Gastroesophageal sphincter (tissue), 4 donors: Measurements from ENCODE around the gene OTC. TPM values are rescaled to one million over a fixed set of nuclear protein-coding genes. Genes with fewer than 3 reads are reported as not detected.

Experiments used
- ATAC-seq: fragments of 150-250 bp; one replicate; pipeline ENCODE4 v1.9.1; 2016; ENCODE audit warnings: mild to moderate bottlenecking, moderate library complexity
- H3K27ac ChIP-seq, 4 donors: fragments of 200-600 bp; sonication (generic) in 3 of 4; 1 replicate in 3 of 4; 2 replicates in 1 of 4; pipeline ENCODE4 v1.5.1; 2016 to 2019
- H3K27me3 ChIP-seq: fragments of 200-600 bp; sonication (generic); one replicate; pipeline ENCODE4 v1.5.1; 2019
- H3K36me3 ChIP-seq, 2 donors: fragments of 200-600 bp; sonication (generic); one replicate each; pipeline ENCODE4 v1.5.1; 2019; ENCODE audit warnings: control low read depth in 1 of 2
- H3K4me1 ChIP-seq, 3 donors: fragments of 200-600 bp; sonication (generic); 1 replicate in 2 of 3; 2 replicates in 1 of 3; pipeline ENCODE4 v1.5.1; 2016 to 2019; ENCODE audit warnings: control low read depth in 2 of 3
- H3K4me3 ChIP-seq, 2 donors: fragments of 200-600 bp; sonication (generic); one replicate each; pipeline ENCODE4 v1.5.1; 2019; ENCODE audit warnings: mild to moderate bottlenecking in 1 of 2, moderate library complexity in 1 of 2
- H3K9me3 ChIP-seq, 3 donors: fragments of 200-600 bp; sonication (generic); one replicate each; pipeline ENCODE4 v1.5.1; 2017 to 2019; ENCODE audit warnings: control low read depth in 2 of 3
- CTCF ChIP-seq, 4 experiments: fragments of 200-600 bp in 2 of 4; fragments of 450-650 bp in 2 of 4; sonication (generic) in 1 of 4; IDR thresholded peaks; one replicate each; pipeline ENCODE4 v1.5.1; 2017 to 2019; ENCODE audit warnings: antibody characterized with exemption in 4 of 4, mild to moderate bottlenecking in 2 of 4, moderate library complexity in 2 of 4
- EP300 ChIP-seq: sonication (generic); formaldehyde crosslinking; IDR thresholded peaks from one replicate; pipeline ENCODE4 v1.6.1; 2017; ENCODE audit warnings: antibody characterized with exemption, mild to moderate bottlenecking
- POLR2A ChIP-seq, 2 donors: fragments of 450-650 bp; IDR thresholded peaks; one replicate each; pipeline ENCODE4 v1.6.1; 2017; ENCODE audit warnings: antibody characterized with exemption in 2 of 2, mild to moderate bottlenecking in 2 of 2, moderate library complexity in 1 of 2
- POLR2AphosphoS5 ChIP-seq: sonication (generic); formaldehyde crosslinking; IDR thresholded peaks from one replicate; pipeline ENCODE4 v1.6.1; 2017; ENCODE audit warnings: antibody characterized with exemption
- WGBS, 2 donors: methylation state at CpG; one replicate each; pipeline ENCODE4 v1.1.5; 2018; ENCODE audit warnings: low coverage in 1 of 2; 5-methylcytosine and 5-hydroxymethylcytosine counted together
- total RNA-seq, 4 donors: library from RNA; depleted of rRNA; stranded (reverse); fragments of >200 nt; gene quantifications; one replicate each; pipeline ENCODE4 v1.1.0, GENCODE V29; 2016

Gene OTC
- total RNA-seq, 4 donors from 2014 or later, result 0.67 to 0.94 TPM; not detected in 2

DNA sequence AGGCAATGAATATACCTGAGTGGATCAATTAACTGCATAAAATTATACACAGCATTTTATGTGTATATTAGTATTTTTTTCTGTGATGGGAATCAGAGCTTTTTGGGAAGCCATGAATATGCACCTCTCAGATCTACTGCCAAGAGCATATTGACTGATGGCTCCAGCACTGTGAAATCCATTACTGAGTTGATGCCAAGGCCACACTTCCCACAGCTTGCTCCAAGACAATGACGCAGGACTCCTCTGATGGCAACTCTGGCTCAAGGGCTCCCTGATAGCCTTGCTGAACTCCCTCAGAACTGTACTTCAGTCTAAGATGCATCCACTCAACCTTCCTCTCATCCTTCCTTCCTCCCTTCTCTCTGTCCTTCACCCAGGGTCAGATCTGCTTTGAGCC lies 82.7 kb downstream of the OTC start:
- ATAC-seq, result no peak
- H3K9me3 ChIP-seq, result no peaks in the 10 kb centered on the region
- no peak overlapping the region for H3K27ac ChIP-seq
- no peaks in the 10 kb centered on the region for H3K27me3 ChIP-seq
- no peaks in the 10 kb centered on the region for H3K36me3 ChIP-seq
- TF ChIP-seq CTCF (IDR thresholded peaks at IDR 0.05), result no peak
- TF ChIP-seq POLR2AphosphoS5, result no peak
- TF ChIP-seq POLR2A (IDR thresholded peaks at IDR 0.05), result no peak
- TF ChIP-seq EP300, result no peak
- WGBS, 2 donors, result 100% methylated on average over 1 of the region's 1 CpG; no CpG with 5 or more reads in 1 of the 2 donors
- H3K4me1 ChIP-seq, result no peaks in the 10 kb centered on the region
- H3K4me3 ChIP-seq, result no peak overlapping the region

DNA sequence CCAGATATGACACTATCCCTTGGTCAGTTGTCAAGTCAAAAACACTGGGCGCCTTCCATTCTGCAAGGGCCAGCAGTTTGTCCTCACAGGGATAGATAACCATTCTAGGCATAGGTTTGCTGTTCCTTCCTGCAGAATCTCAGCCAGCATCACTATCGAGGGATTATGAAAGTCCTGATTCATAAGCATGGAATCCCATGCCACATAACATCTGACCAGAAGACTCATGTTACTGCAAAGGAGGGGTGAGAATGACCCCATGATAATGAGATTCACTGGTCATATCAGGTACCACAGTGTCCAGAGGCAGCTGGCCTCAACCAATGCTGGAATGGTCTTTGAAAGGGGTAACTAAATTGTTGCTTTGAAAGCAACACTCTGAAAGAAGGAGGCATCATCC lies 84.7 kb downstream of the OTC start:
- Histone ChIP-seq H3K27ac (no peak overlapping the region), H3K4me1 (no peaks in the 10 kb centered on the region), H3K9me3 (no peaks in the 10 kb centered on the region), H3K4me3 (no peak overlapping the region), H3K27me3 (no peaks in the 10 kb centered on the region), H3K36me3 (no peaks in the 10 kb centered on the region)
- WGBS, 2 donors, result no CpG with 5 or more reads among the region's 2 CpGs
- no peak for TF ChIP-seq POLR2A (IDR thresholded peaks at IDR 0.05)
- TF ChIP-seq CTCF (IDR thresholded peaks at IDR 0.05), result no peak
- no peak for TF ChIP-seq EP300
- no peak for TF ChIP-seq POLR2AphosphoS5
- ATAC-seq, result no peak

DNA sequence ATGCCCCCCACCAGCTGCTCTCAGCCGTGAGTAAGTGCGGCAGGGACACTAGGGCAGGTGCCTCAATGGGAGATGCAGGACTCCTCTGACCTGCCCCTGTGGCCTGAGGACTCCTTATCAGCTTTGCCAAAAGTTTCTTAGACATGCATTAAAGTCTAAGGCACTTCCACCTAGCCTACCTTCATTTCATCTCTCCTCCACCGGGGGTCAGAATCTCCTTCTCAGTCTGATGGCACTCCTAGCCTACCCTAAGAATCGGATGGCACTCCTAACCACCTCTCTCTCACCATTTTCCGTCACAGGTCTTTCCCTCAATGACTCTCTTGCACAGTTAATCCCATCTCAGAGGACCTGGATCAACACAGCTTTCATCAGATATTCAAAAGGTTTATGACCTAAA lies 85.9 kb downstream of the OTC start:
- 66 to 69% methylated on average over 3 to 4 of the region's 5 CpGs for WGBS, 2 donors
- no peaks in the 10 kb centered on the region for H3K4me1 ChIP-seq

GRCh38 chrX:38452603-38453002 lies 100.2 kb downstream of the OTC start:
- H3K27ac ChIP-seq, result no peak overlapping the region

More for the DNA sequence above, 85.9 kb downstream of the OTC start:
- Histone ChIP-seq H3K27me3 (no peaks in the 10 kb centered on the region), H3K27ac (no peak overlapping the region), H3K4me3 (no peak overlapping the region), H3K9me3 (no peaks in the 10 kb centered on the region), H3K36me3 (no peaks in the 10 kb centered on the region)
- TF ChIP-seq POLR2AphosphoS5, result no peak
- no peak for TF ChIP-seq CTCF (IDR thresholded peaks at IDR 0.05)
- no peak for TF ChIP-seq POLR2A (IDR thresholded peaks at IDR 0.05)
- no peak for ATAC-seq

GRCh38 chrX:38458071-38458470 lies 105.7 kb downstream of the OTC start:
- ATAC-seq, result no peak

More at GRCh38 chrX:38452603-38453002, 100.2 kb downstream of the OTC start:
- TF ChIP-seq POLR2A (IDR thresholded peaks at IDR 0.05), result no peak
- TF ChIP-seq CTCF (IDR thresholded peaks at IDR 0.05), result no peak
- H3K9me3 ChIP-seq, result no peaks in the 10 kb centered on the region
- H3K4me1 ChIP-seq, result no peaks in the 10 kb centered on the region
- ATAC-seq, result no peak
- no peaks in the 10 kb centered on the region for H3K27me3 ChIP-seq
- no peaks in the 10 kb centered on the region for H3K36me3 ChIP-seq
- H3K4me3 ChIP-seq, result no peak overlapping the region

More at GRCh38 chrX:38458071-38458470, 105.7 kb downstream of the OTC start:
- no peaks in the 10 kb centered on the region for H3K36me3 ChIP-seq
- H3K9me3 ChIP-seq, result no peaks in the 10 kb centered on the region
- no peak overlapping the region for H3K4me3 ChIP-seq
- no peaks in the 10 kb centered on the region for H3K27me3 ChIP-seq
- 100% methylated on average over 1 of the region's 1 CpG for WGBS, 2 donors
- H3K27ac ChIP-seq, result no peak overlapping the region
- TF ChIP-seq POLR2A (IDR thresholded peaks at IDR 0.05) (no peak), EP300 (no peak), POLR2AphosphoS5 (no peak), CTCF (IDR thresholded peaks at IDR 0.05) (no peak)
- H3K4me1 ChIP-seq, result no peaks in the 10 kb centered on the region
